Measurements from ENCODE around the gene ITK. TPM values are rescaled to one million over a fixed set of nuclear protein-coding genes. Genes with fewer than 3 reads are reported as not detected.

ITK gene
- polyA plus RNA-seq, 3 donors = 0.28 to 0.52 (median 0.40) TPM

- no peak for DNase-seq (ENCODE audit: low read depth in 3 of 3, low spot score in 2 of 3)
Observed at GRCh38 chr5:157273131-157273556, 92.5 kb downstream of the ITK start.

- no peak for DNase-seq (ENCODE audit: low read depth in 3 of 3, low spot score in 2 of 3)
Observed at GRCh38 chr5:157275403-157275802, 94.8 kb downstream of the ITK start.

GRCh38 chr5:157278319-157279037 is 97.8 kb downstream of the ITK start:
- no peak for DNase-seq (ENCODE audit: low read depth in 3 of 3, low spot score in 2 of 3)

GRCh38 chr5:157279605-157280239 is 99.1 kb downstream of the ITK start:
- DNase-seq (ENCODE audit: low read depth in 3 of 3, low spot score in 2 of 3) = no peak

GRCh38 chr5:157280927-157281326 is 100.3 kb downstream of the ITK start:
- DNase-seq (ENCODE audit: low read depth in 3 of 3, low spot score in 2 of 3) = no peak

GRCh38 chr5:157282150-157282549 is 101.5 kb downstream of the ITK start:
- no peak for DNase-seq (ENCODE audit: low read depth in 3 of 3, low spot score in 2 of 3)

- no peak for DNase-seq (ENCODE audit: low read depth in 3 of 3, low spot score in 2 of 3)
Observed at GRCh38 chr5:157283434-157283833, 102.8 kb downstream of the ITK start.

- no peak for DNase-seq (ENCODE audit: low read depth in 3 of 3, low spot score in 2 of 3)
Observed at GRCh38 chr5:157284458-157285212, 104.0 kb downstream of the ITK start.

GRCh38 chr5:157285310-157286035 is 104.8 kb downstream of the ITK start:
- no peak for DNase-seq (ENCODE audit: low read depth in 3 of 3, low spot score in 2 of 3)

- no peak for DNase-seq (ENCODE audit: low read depth in 3 of 3, low spot score in 2 of 3)
Observed at GRCh38 chr5:157286761-157287211, 106.1 kb downstream of the ITK start.

GRCh38 chr5:157288405-157289163 is 107.9 kb downstream of the ITK start:
- DNase-seq (ENCODE audit: low read depth in 3 of 3, low spot score in 2 of 3) = no peak

GRCh38 chr5:157289164-157289819 is 108.7 kb downstream of the ITK start:
- DNase-seq (ENCODE audit: low read depth in 3 of 3, low spot score in 2 of 3) = no peak

- no peak for DNase-seq (ENCODE audit: low read depth in 3 of 3, low spot score in 2 of 3)
Observed at GRCh38 chr5:157290156-157290980, 109.7 kb downstream of the ITK start.

- peak in 1 of 3 donors; percentile 34 for DNase-seq (ENCODE audit: low read depth in 3 of 3, low spot score in 2 of 3)
Observed at GRCh38 chr5:157290981-157291711, 110.5 kb downstream of the ITK start.

GRCh38 chr5:157292599-157292998 is 112.0 kb downstream of the ITK start:
- no peak for DNase-seq (ENCODE audit: low read depth in 3 of 3, low spot score in 2 of 3)

- DNase-seq (ENCODE audit: low read depth in 3 of 3, low spot score in 2 of 3) = no peak
Observed at GRCh38 chr5:157294407-157295091, 113.9 kb downstream of the ITK start.

- DNase-seq (ENCODE audit: low read depth in 3 of 3, low spot score in 2 of 3) = no peak
Observed at GRCh38 chr5:157295247-157295646, 114.6 kb downstream of the ITK start.
